ENCODE measurements around the gene NCOA1. TPM values are rescaled to one million over a fixed set of nuclear protein-coding genes. Genes with fewer than 3 reads are reported as not detected.

The NCOA1 gene
- total and polyA plus RNA-seq, 4 donors = 6.5 to 26.6 (median 16.3) TPM

GRCh38 chr2:24473626-24474025 is 17.4 kb upstream of the NCOA1 start:
- no peaks in the 10 kb centered on the region for H3K9me3 ChIP-seq (ENCODE audit: control insufficient read depth in 4 of 4, low read length in 3 of 4)
- no peaks in the 10 kb centered on the region for H3K36me3 ChIP-seq (ENCODE audit: control insufficient read depth in 4 of 4, insufficient read depth in 3 of 4, low read depth in 1 of 4, low read length in 3 of 4)
- TF ChIP-seq EGR1 (IDR thresholded peaks at IDR 0.05; ENCODE audit: low read depth in 2 of 2) (no peak), YY1 (IDR thresholded peaks at IDR 0.05) (no peak), REST (IDR thresholded peaks at IDR 0.05) (no peak), JUND (IDR thresholded peaks at IDR 0.05) (no peak), RXRA (IDR thresholded peaks at IDR 0.05) (no peak), ATF3 (IDR thresholded peaks at IDR 0.05) (no peak), ZBTB33 (IDR thresholded peaks at IDR 0.05) (no peak), FOXA2 (IDR thresholded peaks at IDR 0.05) (no peak), RAD21 (IDR thresholded peaks at IDR 0.05) (no peak), TAF1 (conservative IDR thresholded peaks at IDR 0.05) (no peak), HNF4G (IDR thresholded peaks at IDR 0.05) (no peak)
- H3K27me3 ChIP-seq (ENCODE audit: control insufficient read depth in 4 of 4, insufficient read depth in 4 of 4, low read length in 3 of 4) = no peaks in the 10 kb centered on the region
- no peak overlapping the region for H3K4me3 ChIP-seq (ENCODE audit: low read depth in 1 of 3, low read length in 3 of 3)
- no peak overlapping the region for H3K27ac ChIP-seq (ENCODE audit: low read depth in 1 of 2, low read length in 2 of 2)
- no peaks in the 10 kb centered on the region for H3K4me1 ChIP-seq (ENCODE audit: control insufficient read depth in 4 of 4, insufficient read depth in 4 of 4, low read length in 3 of 4)
- DNase-seq (ENCODE audit: low spot score) = no peak
- no peak overlapping the region for H3K9ac ChIP-seq (ENCODE audit: low read depth in 1 of 2, low read length in 2 of 2)

- Histone ChIP-seq H3K27ac (ENCODE audit: low read depth in 1 of 2, low read length in 2 of 2) (no peak overlapping the region), H3K27me3 (ENCODE audit: control insufficient read depth in 4 of 4, insufficient read depth in 4 of 4, low read length in 3 of 4) (no peaks in the 10 kb centered on the region), H3K4me1 (ENCODE audit: control insufficient read depth in 4 of 4, insufficient read depth in 4 of 4, low read length in 3 of 4) (no peaks in the 10 kb centered on the region), H3K9ac (ENCODE audit: low read depth in 1 of 2, low read length in 2 of 2) (no peak overlapping the region), H3K4me3 (ENCODE audit: low read depth in 1 of 3, low read length in 3 of 3) (no peak overlapping the region), H3K36me3 (ENCODE audit: control insufficient read depth in 4 of 4, insufficient read depth in 3 of 4, low read depth in 1 of 4, low read length in 3 of 4) (no peaks in the 10 kb centered on the region), H3K9me3 (ENCODE audit: control insufficient read depth in 4 of 4, low read length in 3 of 4) (no peaks in the 10 kb centered on the region)
- DNase-seq (ENCODE audit: low spot score) = no peak
- 97% methylated on average over 5 of the region's 5 CpGs for WGBS
- TF ChIP-seq RXRA (IDR thresholded peaks at IDR 0.05) (no peak), RAD21 (IDR thresholded peaks at IDR 0.05) (no peak), SP1 (IDR thresholded peaks at IDR 0.05) (no peak), HNF4A (conservative IDR thresholded peaks at IDR 0.05) (no peak), HNF4G (IDR thresholded peaks at IDR 0.05) (no peak), FOXA2 (IDR thresholded peaks at IDR 0.05) (no peak)
Observed at GRCh38 chr2:24474053-24474452, 17.0 kb upstream of the NCOA1 start.

- no peak overlapping the region for H3K9ac ChIP-seq (ENCODE audit: low read depth in 1 of 2, low read length in 2 of 2)
- DNase-seq (ENCODE audit: low spot score) = no peak
- WGBS = 70% methylated on average over 6 of the region's 6 CpGs
Observed at GRCh38 chr2:24477229-24477628, 13.8 kb upstream of the NCOA1 start.

More at GRCh38 chr2:24477229-24477628, 13.8 kb upstream of the NCOA1 start:
- Histone ChIP-seq H3K9me3 (ENCODE audit: control insufficient read depth in 4 of 4, low read length in 3 of 4) (no peaks in the 10 kb centered on the region), H3K4me3 (ENCODE audit: low read depth in 1 of 3, low read length in 3 of 3) (no peak overlapping the region), H3K36me3 (ENCODE audit: control insufficient read depth in 4 of 4, insufficient read depth in 3 of 4, low read depth in 1 of 4, low read length in 3 of 4) (no peaks in the 10 kb centered on the region), H3K27me3 (ENCODE audit: control insufficient read depth in 4 of 4, insufficient read depth in 4 of 4, low read length in 3 of 4) (no peaks in the 10 kb centered on the region), H3K4me1 (ENCODE audit: control insufficient read depth in 4 of 4, insufficient read depth in 4 of 4, low read length in 3 of 4) (no peaks in the 10 kb centered on the region), H3K27ac (ENCODE audit: low read depth in 1 of 2, low read length in 2 of 2) (no peak overlapping the region)
- no peak for TF ChIP-seq REST (IDR thresholded peaks at IDR 0.05)
- TF ChIP-seq RXRA (IDR thresholded peaks at IDR 0.05) = no peak
- no peak for TF ChIP-seq FOXA1 (IDR thresholded peaks at IDR 0.05)
- no peak for TF ChIP-seq NR2F2 (IDR thresholded peaks at IDR 0.05)
- TF ChIP-seq ZBTB33 (IDR thresholded peaks at IDR 0.05) = no peak
- no peak for TF ChIP-seq ATF3 (IDR thresholded peaks at IDR 0.05)
- no peak for TF ChIP-seq SP1 (IDR thresholded peaks at IDR 0.05)
- no peak for TF ChIP-seq HNF4A (conservative IDR thresholded peaks at IDR 0.05)
- no peak for TF ChIP-seq GABPA (IDR thresholded peaks at IDR 0.05 in 1 of 2, conservative IDR thresholded peaks at IDR 0.05 in 1 of 2)
- no peak for TF ChIP-seq HNF4G (IDR thresholded peaks at IDR 0.05)
- no peak for TF ChIP-seq RAD21 (IDR thresholded peaks at IDR 0.05)

Measured in liver (tissue), 9 donors.